Measurements from ENCODE around the gene AATK.

GRCh38 chr17:81070541-81071246, 95.3 kb downstream of the AATK start:
- TF ChIP-seq EP300 (IDR thresholded peaks at IDR 0.05) (no peak), POLR2A (IDR thresholded peaks at IDR 0.05) (no peak), POLR2AphosphoS5 (IDR thresholded peaks at IDR 0.05) (no peak)
- TF ChIP-seq, protein P1, sequence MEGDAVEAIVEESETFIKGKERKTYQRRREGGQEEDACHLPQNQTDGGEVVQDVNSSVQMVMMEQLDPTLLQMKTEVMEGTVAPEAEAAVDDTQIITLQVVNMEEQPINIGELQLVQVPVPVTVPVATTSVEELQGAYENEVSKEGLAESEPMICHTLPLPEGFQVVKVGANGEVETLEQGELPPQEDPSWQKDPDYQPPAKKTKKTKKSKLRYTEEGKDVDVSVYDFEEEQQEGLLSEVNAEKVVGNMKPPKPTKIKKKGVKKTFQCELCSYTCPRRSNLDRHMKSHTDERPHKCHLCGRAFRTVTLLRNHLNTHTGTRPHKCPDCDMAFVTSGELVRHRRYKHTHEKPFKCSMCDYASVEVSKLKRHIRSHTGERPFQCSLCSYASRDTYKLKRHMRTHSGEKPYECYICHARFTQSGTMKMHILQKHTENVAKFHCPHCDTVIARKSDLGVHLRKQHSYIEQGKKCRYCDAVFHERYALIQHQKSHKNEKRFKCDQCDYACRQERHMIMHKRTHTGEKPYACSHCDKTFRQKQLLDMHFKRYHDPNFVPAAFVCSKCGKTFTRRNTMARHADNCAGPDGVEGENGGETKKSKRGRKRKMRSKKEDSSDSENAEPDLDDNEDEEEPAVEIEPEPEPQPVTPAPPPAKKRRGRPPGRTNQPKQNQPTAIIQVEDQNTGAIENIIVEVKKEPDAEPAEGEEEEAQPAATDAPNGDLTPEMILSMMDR (IDR thresholded peaks at IDR 0.05), result no peak

All from upper lobe of left lung (tissue), 4 donors.